GM23338 (cell line): ENCODE results near the gene TCFL5. TPM values are rescaled to one million over a fixed set of nuclear protein-coding genes. Genes with fewer than 3 reads are reported as not detected.

Experiments
- ATAC-seq: fragments of 200-7000 bp; cut with Tn5 transposase; 3 replicates; pipeline ENCODE4 v1.9.1; 2020
- DNase-seq: peaks from one replicate; pipeline ENCODE4 v3.0.0-alpha.2; 2015; ENCODE audit warnings: low spot score
- H2AFZ ChIP-seq: fragments of 200-600 bp; sonication (generic); 2 replicates; pipeline ENCODE4 v1.8.0; 2016; ENCODE audit warnings: antibody characterized with exemption, mild to moderate bottlenecking, moderate library complexity
- H3F3A ChIP-seq: fragments of 200-600 bp; sonication (generic); replicated peaks from 2 replicates; pipeline ENCODE4 v1.8.0; 2017; ENCODE audit warnings: antibody characterized with exemption, mixed run types, low read depth
- H3K27ac ChIP-seq: fragments of 200-600 bp; sonication (generic); 2 replicates; pipeline ENCODE4 v1.6.1; 2016; ENCODE audit warnings: low read depth
- H3K27me3 ChIP-seq: fragments of 200-600 bp; sonication (generic); 2 replicates; pipeline ENCODE4 v1.8.0; 2016; ENCODE audit warnings: mild to moderate bottlenecking, mixed run types, moderate library complexity; ENCODE audit not compliant: insufficient read depth
- H3K36me3 ChIP-seq: fragments of 200-600 bp; sonication (generic); 2 replicates; pipeline ENCODE4 v1.8.0; 2016; ENCODE audit warnings: mild to moderate bottlenecking; ENCODE audit not compliant: insufficient read depth
- H3K4me1 ChIP-seq: fragments of 200-600 bp; sonication (generic); 2 replicates; pipeline ENCODE4 v1.8.0; 2016; ENCODE audit warnings: mild to moderate bottlenecking, moderate library complexity; ENCODE audit not compliant: insufficient read depth
- H3K4me2 ChIP-seq: fragments of 200-600 bp; sonication (generic); 2 replicates; pipeline ENCODE4 v1.7.1; 2017; ENCODE audit warnings: mixed run types
- H3K4me3 ChIP-seq: fragments of 200-600 bp; sonication (generic); 2 replicates; pipeline ENCODE4 v1.6.1; 2016; ENCODE audit warnings: mixed run types
- H3K79me2 ChIP-seq: fragments of 200-600 bp; sonication (generic); replicated peaks from 2 replicates; pipeline ENCODE4 v1.8.0; 2017; ENCODE audit warnings: mild to moderate bottlenecking; ENCODE audit not compliant: insufficient read depth
- H3K9me2 ChIP-seq: fragments of 200-600 bp; sonication (generic); 2 replicates; pipeline ENCODE4 v1.8.0; 2017; ENCODE audit not compliant: insufficient read depth
- H4K20me1 ChIP-seq: fragments of 200-600 bp; sonication (generic); replicated peaks from 2 replicates; pipeline ENCODE4 v1.8.0; 2017; ENCODE audit warnings: mild to moderate bottlenecking; ENCODE audit not compliant: insufficient read depth
- H3K27ac Mint-ChIP-seq: 2 replicates; pipeline ENCODE4 v1.8.0; 2020; ENCODE audit warnings: inconsistent platforms, mild to moderate bottlenecking, moderate library complexity, mixed read lengths
- H3K27me3 Mint-ChIP-seq: 3 replicates; pipeline ENCODE4 v1.8.0; 2022; ENCODE audit warnings: low read depth, mild to moderate bottlenecking, moderate library complexity, mixed read lengths, inconsistent platforms; ENCODE audit not compliant: insufficient read depth, poor library complexity
- H3K36me3 Mint-ChIP-seq: 3 replicates; pipeline ENCODE4 v1.8.0; 2021; ENCODE audit warnings: low read depth, mild to moderate bottlenecking, inconsistent platforms, moderate library complexity, mixed read lengths
- H3K4me1 Mint-ChIP-seq: 3 replicates; pipeline ENCODE4 v1.8.0; 2020; ENCODE audit warnings: mild to moderate bottlenecking, inconsistent platforms, mixed read lengths
- H3K4me3 Mint-ChIP-seq: 3 replicates; pipeline ENCODE4 v1.8.0; 2021; ENCODE audit warnings: moderate library complexity, mild to moderate bottlenecking, inconsistent platforms, mixed read lengths
- H3K9me3 Mint-ChIP-seq: 3 replicates; pipeline ENCODE4 v1.8.0; 2020; ENCODE audit warnings: moderate library complexity, mild to moderate bottlenecking, inconsistent platforms, mixed read lengths
- CTCF ChIP-seq, 2 experiments: fragments of 200-600 bp in 1 of 2; sonication (generic) in 1 of 2; conservative IDR thresholded peaks; 2 replicates each; pipeline versions ENCODE4 v1.5.1 to v1.6.1; 2016 to 2017; ENCODE audit warnings: antibody characterized with exemption in 2 of 2, low read depth in 2 of 2, mild to moderate bottlenecking in 2 of 2, moderate library complexity in 1 of 2
- NANOG ChIP-seq: IDR thresholded peaks from 2 replicates; pipeline ENCODE4 v1.6.1; 2016; ENCODE audit warnings: antibody characterized with exemption, borderline replicate concordance
- POLR2AphosphoS5 ChIP-seq: IDR thresholded peaks from 2 replicates; pipeline ENCODE4 v1.6.1; 2016; ENCODE audit warnings: antibody characterized with exemption, low read depth
- REST ChIP-seq: IDR thresholded peaks from one replicate; pipeline ENCODE4 v1.6.1; 2018; ENCODE audit warnings: antibody characterized with exemption; ENCODE audit not compliant: unreplicated experiment
- ZNF114 ChIP-seq: fragments of 250-450 bp; sonication (Bioruptor Pico); IDR thresholded peaks from 2 replicates; pipeline ENCODE4 v1.5.0; 2020; ENCODE audit warnings: mild to moderate bottlenecking, moderate library complexity
- ZNF331 ChIP-seq: fragments of 250-450 bp; sonication (Bioruptor Pico); IDR thresholded peaks from 2 replicates; pipeline ENCODE4 v1.5.0; 2020; ENCODE audit warnings: low read depth, mild to moderate bottlenecking, moderate library complexity
- polyA plus RNA-seq: library from polyadenylated mRNA; unstranded; fragments of >200 nt; fragmentation: Nextera tagmentation; extraction: Ambion mirVana; gene quantifications from 2 replicates; pipeline ENCODE4 v1.2.1, GENCODE V29; 2016
- total RNA-seq: library from RNA; depleted of rRNA; stranded (reverse); fragments of >200 nt; shearing (Covaris generic); gene quantifications from 2 replicates; pipeline ENCODE4 v1.2.3, GENCODE V29; 2014

Gene TCFL5
- total and polyA plus RNA-seq, 2 experiments from 2014 or later: 5.8 to 19.3 TPM

GRCh38 chr20:62852196-62852595 lies 9.4 kb downstream of the TCFL5 start:
- no peak overlapping the region for H3K27ac ChIP-seq
- Mint-ChIP-seq H3K4me3 (no peak overlapping the region), H3K9me3 (no peaks in the 10 kb centered on the region), H3K27me3 (peaks cover 8% of the 10 kb centered on the region), H3K36me3 (peaks cover 44% of the 10 kb centered on the region), H3K4me1 (peaks cover 5% of the 10 kb centered on the region; the same call in 2 of the 3 replicates), H3K27ac (no peak overlapping the region)
- peaks cover 16% of the 10 kb centered on the region; the same call in 1 of the 2 replicates for H3K79me2 ChIP-seq
- TF ChIP-seq NANOG: no peak
- no peak for TF ChIP-seq REST
- TF ChIP-seq ZNF331 (CRISPR knock-in tag): no peak
- TF ChIP-seq ZNF114 (CRISPR knock-in tag): no peak
- no peak overlapping the region for H2AFZ ChIP-seq
- no peaks in the 10 kb centered on the region for H3K9me2 ChIP-seq
- no peak for DNase-seq
- H3K36me3 ChIP-seq: peaks cover 21% of the 10 kb centered on the region
- no peak overlapping the region for H3K4me2 ChIP-seq
- no peak for ATAC-seq
- no peaks in the 10 kb centered on the region for H3K4me1 ChIP-seq
- H3K4me3 ChIP-seq: no peak overlapping the region
- no peaks in the 10 kb centered on the region for H3K27me3 ChIP-seq
- peaks cover 7% of the 10 kb centered on the region for H4K20me1 ChIP-seq
- H3F3A ChIP-seq: peaks cover 8% of the 10 kb centered on the region; the same call in 1 of the 2 replicates

- Histone ChIP-seq H3K27me3 (no peaks in the 10 kb centered on the region), H3K36me3 (peaks cover 11% of the 10 kb centered on the region), H3K4me1 (no peaks in the 10 kb centered on the region), H4K20me1 (peaks cover 7% of the 10 kb centered on the region), H3K4me2 (no peak overlapping the region), H3K4me3 (no peak overlapping the region), H3K79me2 (peaks cover 16% of the 10 kb centered on the region; the same call in 1 of the 2 replicates), H2AFZ (no peak overlapping the region), H3K27ac (0 out of 2 replicates have a peak overlapping the region, but pooled peaks have one; percentile 2), H3F3A (peaks cover 8% of the 10 kb centered on the region; the same call in 1 of the 2 replicates), H3K9me2 (no peaks in the 10 kb centered on the region)
- Mint-ChIP-seq H3K4me3 (no peak overlapping the region), H3K36me3 (peaks cover 48% of the 10 kb centered on the region), H3K4me1 (peaks cover 5% of the 10 kb centered on the region; the same call in 2 of the 3 replicates), H3K27ac (peak overlapping the region; percentile 33; the same call in 1 of the 2 replicates), H3K9me3 (no peaks in the 10 kb centered on the region), H3K27me3 (peaks cover 8% of the 10 kb centered on the region)
- peak; percentile 45 for DNase-seq
- TF ChIP-seq POLR2AphosphoS5: no peak
- TF ChIP-seq CTCF (conservative IDR thresholded peaks at IDR 0.05; ENCODE audit: low read depth in 2 of 2): peak; percentile 19 to 47; a peak in 3 of 4 replicates
- ATAC-seq: peak; percentile 72
These were observed 11.2 kb downstream of the TCFL5 start for GRCh38 chr20:62850333-62850974.
